ENCODE results near the gene DNAH1.

GRCh38 chr3:52430416-52430810 lies 114.3 kb downstream of the DNAH1 start:
- TF ChIP-seq CTCF (IDR thresholded peaks at IDR 0.05) (no peak), EP300 (IDR thresholded peaks at IDR 0.05) (no peak)
